SIG-M5 treated with dmso at 0.1 percent for 504 hours (cell line): ENCODE measurements around the gene GNAS.

ENCODE experiments used
- DNase-seq: peaks from one replicate; lab custom pipeline; 2025; ENCODE audit not compliant: unreplicated experiment; lab: John Stamatoyannopoulos, UW

GNAS gene

DNA sequence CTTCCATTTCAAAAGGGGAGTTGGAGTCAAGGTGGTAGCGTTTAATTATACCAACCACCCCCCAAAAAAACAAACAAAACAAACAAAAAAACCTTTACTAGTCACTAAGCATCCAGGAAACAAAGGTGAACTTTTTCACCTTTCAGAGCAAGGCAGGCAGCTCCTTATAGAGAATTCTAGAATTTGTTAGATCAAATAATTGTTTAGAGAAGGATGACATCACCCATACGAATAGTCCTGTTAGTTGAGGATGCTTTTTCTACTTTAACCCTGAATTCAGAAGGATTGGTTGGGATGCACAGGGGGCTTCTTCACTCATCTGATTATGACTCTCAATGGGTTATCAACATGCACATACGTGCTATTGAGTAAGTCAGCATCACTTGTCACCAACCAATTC, 44.3 kb downstream of the GNAS start:
- no peak for DNase-seq

DNA sequence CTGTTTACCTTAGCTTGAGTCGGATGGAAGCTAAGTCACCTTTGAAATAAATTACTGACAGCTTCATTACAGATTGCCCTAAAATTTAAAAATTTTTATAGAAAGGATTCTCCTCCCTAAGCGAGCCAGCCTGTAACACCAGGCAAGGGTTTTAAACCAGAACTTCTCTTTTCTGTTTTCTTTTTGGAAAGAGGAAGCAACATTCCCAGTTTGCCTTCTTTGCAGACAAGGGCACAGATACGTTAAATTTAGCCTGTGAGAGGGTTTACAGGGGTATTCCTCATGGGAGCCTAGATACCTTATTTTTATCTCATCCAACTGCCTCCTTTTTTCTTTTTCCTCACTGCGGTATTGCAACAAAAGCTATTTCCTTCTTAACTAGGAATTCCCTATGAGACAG, 45.0 kb downstream of the GNAS start:
- DNase-seq, result no peak

DNA sequence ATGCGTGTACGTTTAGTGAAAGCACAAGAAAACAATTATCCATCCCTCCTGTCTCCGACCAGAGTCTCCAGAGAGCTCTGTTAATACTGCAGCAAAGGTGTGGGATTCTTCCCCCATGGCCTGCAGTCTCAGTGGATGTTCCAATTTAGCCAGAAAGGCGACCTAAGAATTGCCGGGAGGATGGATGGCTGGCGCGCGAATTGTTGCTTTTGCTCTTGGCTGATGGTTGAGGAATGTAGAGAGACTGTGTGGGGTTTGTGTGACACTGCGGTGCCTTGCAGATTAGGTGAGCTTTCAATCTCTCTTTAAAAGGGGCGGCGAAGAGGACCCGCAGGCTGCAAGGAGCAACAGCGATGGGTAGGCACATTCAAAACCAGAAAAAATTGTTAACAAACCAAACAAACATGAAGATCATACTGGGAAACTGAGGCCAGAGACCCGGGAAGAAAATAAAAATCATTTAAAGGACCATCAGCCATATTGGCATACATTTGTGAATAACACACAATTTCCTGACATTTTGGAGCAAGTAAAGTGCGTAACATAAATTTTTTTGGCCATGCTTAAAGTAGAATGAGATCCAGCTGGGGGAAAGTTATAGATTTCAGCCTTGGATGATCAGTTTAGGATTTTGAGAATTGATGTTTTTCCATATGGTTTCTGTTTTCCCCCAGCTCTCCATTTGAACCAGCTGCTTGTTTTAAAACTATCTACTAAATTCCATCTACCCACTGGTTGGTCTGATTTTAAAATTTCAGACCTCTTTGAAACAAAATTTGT, 46.3 kb downstream of the GNAS start:
- DNase-seq, result no peak

DNA sequence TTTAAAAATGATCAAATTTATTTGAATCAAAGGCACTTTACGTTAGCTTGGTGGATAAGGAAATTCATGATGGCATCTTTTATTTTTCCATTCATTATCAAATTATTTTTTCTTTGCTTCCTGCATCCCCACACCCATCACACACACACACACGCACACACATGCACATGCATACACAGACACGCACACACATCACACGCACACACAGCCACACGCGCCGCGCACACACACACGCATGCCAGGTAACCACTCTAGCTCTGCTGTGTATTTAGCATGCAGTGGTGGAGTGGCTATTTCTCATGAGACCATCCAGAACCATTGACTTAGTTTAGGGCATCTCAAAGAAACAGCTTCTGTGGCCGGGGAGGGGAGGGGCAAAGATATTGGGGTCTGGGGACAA, 47.0 kb downstream of the GNAS start:
- no peak for DNase-seq

DNA sequence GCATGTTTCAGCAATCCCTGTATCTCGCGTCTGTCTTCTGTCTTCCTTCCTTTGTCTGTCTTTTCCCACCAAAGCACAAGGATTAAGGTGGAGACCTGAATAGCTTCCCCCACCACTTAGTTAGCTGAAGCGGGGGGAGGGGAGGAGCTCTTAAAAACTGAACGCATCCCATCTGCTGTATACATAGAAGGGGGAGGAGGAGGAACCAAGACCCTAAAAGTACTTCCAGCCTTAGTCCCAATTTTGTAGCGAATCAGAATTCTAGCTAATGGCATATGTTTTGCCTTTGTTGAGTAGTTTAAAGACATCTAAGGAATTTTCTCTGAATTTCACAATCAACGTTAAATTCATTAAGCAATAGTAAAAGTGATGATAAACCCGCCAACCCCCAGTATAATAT, 47.9 kb downstream of the GNAS start:
- DNase-seq, result no peak

DNA sequence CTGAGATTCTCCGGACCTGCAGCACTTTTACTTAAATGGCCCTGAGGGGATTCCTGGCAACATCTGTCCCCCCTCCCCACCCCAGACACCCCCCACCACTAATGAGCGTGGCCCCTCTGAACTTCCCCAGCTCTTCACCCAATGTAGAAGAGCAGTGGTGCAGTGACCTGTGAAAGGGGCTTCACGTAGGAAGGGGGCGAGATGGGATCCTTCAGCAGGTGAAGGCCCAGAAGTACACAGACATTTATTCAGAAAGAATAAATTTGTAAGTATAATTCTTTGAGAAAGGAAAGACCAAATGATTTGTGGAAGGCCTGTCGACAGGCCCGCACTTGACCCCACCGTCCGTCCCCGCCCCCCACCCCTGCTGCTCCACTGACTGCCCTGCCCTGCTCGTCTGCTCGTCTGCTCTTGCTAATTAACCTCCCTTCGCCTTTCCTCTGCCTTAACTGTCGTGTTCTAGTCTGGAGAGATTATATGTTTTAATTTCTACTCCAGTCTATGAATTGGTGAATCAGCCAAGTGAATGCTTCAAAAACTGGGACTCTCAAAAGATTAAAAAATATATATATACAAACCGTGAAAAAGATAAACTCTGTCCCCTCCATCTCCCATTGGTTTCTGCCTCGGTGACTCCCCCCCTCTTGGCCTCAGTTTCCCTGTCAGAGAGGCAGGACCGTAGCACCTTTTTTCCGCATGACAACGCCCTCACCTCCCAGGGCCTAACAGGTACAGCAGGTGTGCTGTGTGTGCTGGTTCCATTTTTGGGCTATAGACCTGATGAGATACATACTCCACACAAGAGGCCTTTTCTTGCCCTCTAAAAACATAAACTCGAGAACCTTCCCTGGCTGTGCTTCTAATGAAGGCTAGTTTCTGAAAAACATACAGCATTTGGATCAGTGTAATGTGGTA, 49.2 kb downstream of the GNAS start:
- DNase-seq, result no peak

DNA sequence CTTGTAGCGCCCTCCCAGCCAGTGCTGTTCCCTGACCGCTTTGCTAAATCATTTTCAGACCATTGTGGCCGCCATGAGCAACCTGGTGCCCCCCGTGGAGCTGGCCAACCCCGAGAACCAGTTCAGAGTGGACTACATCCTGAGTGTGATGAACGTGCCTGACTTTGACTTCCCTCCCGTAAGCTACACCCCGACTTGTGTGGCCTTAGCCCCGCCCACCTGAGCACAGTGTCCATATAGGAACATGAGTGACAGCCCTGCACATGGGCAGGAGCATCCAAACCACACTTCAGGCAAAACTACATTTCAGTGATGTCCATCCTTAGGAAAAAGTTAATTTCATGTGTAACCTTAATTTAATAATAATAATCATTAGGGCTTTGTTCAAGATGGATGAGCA, 51.1 kb downstream of the GNAS start:
- no peak for DNase-seq

DNA sequence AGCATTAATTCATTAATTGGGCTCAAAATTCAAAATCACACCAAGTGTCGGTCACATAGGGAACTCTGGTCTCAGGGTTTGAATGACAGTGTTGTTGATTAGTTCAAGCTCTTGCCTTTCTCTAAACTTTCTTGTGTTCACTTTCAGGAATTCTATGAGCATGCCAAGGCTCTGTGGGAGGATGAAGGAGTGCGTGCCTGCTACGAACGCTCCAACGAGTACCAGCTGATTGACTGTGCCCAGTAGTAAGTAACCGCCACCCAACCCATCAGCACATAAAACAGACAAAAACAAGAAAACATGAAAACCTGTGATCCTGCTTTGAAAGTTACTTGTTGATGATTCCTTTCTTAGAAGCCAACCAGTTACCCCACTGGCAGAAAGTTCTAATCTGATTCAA, 52.7 kb downstream of the GNAS start:
- no peak for DNase-seq

DNA sequence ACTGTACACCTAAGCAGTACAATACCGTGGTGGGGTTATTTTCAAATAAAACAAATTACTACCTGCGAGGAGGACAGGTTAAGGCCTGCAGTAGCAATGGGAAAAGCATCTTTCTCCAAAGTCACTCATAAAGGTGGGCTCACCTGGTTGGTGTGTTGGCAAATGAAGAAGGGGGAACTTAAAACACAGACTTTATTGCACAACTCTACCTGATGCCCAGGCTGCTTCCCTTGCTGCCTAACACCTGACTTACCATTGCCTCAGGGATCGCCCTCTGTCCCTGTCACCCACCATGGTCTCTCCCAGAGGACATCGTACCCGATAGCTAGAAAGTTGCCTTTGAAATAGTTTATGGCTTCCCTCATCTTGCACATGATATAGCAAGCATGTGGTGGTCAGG, 53.6 kb downstream of the GNAS start:
- no peak for DNase-seq

DNA sequence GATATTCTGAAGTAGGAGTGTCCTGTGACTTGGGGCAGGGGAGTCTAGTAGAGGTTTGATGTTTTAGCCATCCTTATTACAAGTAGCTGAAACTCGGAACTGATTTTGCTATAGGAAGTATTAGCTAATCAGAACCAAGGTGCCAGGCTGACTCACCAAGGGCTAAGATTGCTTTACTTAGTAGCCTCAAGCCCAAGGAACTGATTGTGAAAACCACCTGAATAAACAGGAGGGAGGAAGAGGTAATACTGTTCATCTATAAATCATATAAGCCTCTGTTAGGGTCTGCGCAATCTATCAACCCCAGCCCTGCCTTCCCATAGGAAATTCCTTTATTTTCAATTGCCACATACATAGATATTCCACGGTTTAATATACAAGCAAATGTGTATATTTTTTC, 54.4 kb downstream of the GNAS start:
- peak; percentile 67 for DNase-seq

DNA sequence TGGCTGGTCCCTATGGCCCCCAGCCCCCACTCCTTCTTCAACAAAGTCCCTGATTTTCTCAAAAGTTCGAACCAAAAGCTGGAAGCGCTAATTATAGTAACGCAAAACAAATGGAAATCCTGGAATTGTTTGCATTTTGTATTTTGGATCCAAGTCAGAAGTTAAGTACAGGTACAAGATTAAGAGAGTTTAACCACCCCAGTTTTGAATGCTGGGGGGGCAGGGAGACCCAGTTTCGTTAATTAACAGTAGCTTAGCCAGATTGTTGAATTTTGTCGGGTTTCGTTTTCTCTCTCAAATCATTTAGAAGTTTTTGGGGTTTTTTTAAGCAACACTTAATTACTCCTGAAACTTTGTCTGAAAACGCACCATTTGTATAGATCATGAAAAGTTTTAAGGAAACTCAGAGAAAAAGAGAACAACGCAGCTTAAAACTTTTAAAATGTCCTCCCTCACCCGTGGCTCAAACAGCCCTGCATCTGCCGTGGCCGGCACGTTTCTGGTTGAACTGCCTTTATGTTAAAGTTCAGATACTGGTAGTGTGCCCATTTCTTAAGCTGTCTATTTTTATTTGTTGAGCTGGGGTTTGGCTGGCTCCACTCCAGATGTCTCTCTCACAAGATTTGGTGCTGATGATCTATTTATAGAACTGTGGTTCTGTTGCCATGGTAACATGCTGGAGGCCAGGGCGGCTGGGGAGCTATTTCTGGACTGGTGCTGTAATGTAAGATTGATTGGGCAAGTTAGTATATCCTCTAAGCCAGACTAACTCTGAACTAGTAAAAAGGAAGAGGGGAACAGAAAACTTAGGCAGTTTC, 55.0 kb downstream of the GNAS start:
- peak; percentile 99 for DNase-seq

DNA sequence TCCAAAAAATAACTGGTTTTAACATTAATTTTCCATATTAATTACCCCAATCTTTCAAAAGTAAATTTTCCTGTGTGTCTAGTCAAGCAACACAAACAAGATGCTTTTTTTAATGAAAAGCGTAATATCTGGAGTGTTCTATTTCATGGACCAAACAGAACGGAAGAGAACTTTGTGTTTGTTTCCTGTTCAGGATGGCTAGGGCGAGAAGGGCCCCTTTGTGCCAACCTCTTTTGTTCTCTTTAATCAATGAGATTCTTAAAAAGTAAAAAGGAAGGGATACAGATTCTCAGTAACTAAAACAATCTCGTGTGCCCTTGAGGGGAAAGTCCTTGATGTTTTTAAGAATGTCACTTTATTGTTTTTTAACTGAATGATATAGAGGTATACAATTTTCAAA, 55.7 kb downstream of the GNAS start:
- DNase-seq, result no peak

DNA sequence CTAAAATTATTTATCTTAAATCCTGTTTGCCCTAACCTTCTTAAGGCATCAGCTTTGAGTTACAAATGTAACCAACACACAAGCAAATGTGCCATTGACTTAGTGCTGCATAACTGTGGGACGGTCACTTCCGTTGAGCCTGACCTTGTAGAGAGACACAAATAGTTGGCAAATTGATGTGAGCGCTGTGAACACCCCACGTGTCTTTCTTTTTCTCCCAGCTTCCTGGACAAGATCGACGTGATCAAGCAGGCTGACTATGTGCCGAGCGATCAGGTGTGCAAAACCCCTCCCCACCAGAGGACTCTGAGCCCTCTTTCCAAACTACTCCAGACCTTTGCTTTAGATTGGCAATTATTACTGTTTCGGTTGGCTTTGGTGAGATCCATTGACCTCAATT, 56.4 kb downstream of the GNAS start:
- no peak for DNase-seq

DNA sequence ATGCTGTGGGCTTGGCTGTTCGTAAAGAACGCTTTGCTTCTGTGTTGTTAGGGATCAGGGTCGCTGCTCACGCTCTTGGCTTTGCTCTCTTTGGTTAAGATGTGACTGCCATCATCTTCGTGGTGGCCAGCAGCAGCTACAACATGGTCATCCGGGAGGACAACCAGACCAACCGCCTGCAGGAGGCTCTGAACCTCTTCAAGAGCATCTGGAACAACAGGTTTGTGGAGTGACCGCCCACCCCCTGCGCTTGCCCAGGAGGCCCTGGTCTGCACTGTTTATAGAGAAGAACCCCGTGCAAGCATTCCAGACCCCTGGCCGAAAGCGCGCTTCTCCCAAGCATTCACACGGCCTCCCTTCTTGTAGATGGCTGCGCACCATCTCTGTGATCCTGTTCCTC, 57.1 kb downstream of the GNAS start:
- no peak for DNase-seq

DNA sequence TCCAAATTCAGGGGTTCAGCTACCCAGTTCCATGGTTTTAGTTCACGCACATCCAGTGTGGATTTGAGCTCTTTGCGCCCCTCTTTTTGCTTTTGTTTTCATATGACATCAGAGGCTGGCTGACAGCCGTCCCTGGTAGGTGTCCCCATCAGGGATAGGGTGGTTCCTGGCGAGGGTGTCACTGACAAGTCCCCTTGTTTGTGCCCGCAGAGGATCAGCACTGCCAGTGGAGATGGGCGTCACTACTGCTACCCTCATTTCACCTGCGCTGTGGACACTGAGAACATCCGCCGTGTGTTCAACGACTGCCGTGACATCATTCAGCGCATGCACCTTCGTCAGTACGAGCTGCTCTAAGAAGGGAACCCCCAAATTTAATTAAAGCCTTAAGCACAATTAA, 58.0 kb downstream of the GNAS start:
- DNase-seq, result no peak

DNA sequence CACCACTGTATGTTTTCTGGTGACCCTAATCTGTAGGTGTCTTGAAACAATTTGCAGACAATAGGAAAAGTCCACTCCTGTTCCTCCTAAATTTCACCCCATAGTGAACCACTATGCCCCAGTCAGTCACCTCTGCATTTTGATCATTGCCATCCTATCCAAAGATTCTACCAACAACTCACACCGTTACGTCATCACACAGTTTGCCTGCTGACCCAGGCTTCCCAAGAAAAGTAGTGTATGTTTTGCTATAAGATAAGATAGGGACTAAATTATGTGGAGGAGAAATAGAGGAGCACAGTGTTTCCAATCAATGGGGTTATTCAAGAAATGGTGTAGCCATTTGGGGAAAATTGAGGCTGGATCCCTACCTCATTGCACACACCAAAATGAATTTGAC, 58.8 kb downstream of the GNAS start:
- DNase-seq, result no peak

DNA sequence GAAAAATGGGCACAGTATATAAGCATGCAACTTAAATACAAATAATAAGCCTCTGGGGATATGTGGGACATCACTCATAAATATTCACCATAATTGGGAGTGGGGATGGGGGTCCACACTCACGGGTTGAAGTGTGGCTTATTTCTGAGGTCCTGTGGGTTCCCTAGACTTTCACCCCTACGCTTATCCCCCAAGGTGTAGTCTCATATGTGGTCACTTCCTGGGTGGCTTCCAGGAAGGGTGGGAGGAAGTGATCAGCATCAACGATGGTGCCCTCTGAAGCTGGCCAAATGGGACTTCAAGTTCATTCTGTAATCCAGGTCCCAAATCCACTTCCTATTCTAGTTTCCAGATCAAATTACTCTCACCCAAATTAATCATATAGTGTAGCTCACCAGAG, 59.5 kb downstream of the GNAS start:
- DNase-seq, result no peak

DNA sequence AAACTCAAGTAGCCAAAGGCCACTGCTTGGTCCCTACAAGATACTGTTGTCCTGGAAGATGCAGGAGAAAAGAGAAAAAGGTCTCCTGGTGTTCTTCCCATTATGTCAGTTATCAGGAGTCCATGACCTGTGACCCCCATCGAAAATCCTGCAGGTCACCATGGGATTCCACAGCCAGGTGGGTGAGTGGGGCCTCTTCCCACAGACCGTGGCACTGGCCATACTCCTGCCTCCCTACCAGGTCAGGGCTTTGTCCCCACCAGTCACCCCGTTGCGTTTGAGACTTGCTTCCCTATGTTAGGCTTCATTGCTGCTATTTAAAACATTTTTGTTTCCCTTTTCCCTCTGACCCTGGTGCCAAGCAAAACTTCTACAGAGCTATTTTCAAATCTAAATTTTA, 60.6 kb downstream of the GNAS start:
- no peak for DNase-seq

DNA sequence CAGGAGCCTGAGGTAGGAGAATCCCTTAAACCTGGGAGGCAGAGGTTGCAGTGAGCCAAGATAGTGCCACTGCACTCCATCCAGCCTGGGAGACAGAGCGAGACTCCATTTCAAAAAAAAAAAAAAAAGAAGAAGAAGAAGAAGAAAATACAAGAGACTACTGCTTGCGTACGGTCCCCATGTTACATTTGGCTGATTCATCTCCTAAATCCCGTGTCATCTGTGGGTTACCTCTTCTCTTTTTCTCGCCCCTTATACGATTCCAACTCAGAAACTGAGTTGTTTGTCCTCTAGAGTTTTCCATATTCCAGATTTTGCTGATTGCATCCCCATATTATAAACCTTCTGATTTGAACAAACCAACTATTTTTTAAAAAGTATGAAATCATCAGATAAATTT, 66.1 kb downstream of the GNAS start:
- DNase-seq, result no peak

DNA sequence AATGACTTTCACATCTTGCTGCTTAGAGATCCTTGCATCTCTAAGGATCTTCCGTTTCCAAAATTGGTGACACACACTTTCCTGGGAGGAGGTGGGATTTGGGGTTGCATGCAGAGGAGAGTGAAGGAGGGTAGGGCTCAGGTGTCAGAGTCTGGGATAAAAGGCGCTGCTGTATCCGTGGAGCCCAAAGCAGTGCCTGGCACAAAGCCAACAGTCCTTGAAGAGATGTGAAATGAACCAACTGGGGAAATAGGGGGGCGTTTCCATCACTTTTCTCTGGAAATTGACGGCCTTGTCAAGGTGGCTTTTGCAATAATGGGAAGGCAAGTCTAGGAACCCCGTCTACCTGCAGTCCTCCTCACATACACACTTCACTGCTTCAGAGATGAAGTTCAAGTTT, 69.0 kb downstream of the GNAS start:
- DNase-seq, result no peak

DNA sequence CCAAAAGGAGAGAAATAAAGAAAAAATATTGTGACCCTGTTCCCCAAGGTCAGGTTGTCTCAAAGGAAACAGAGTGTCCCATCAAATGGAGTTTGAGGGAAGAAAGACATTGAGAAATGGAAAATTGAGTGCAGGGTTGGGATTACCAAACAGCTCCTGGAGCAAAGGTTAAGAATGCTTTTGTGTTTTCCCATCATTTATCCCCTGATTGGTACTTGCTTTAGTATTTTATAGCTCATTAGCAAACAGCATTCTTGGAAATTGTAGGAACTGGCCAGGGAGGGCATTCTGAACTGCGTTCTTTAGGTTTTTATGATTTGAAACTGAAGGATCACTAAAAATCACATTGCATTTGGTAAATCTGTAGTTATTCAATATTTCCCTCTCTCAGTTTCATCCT, 69.5 kb downstream of the GNAS start:
- DNase-seq, result no peak
